WTC11 (cell line): Measurements from ENCODE around the gene SYMPK. TPM values are rescaled to one million over a fixed set of nuclear protein-coding genes. Genes with fewer than 3 reads are reported as not detected.
A peak's percentile ranks its signal among the peaks of the same experiment; 100 is the strongest.

Experiments used
- ATAC-seq: fragments of 200-7000 bp; cut with Tn5 transposase; 2 replicates; pipeline ENCODE4 v1.10.0; 2021; ENCODE audit warnings: mild to moderate bottlenecking, moderate library complexity
- CTCF ChIA-PET: fragments of 300-600 bp; sonication (Branson Sonifier 250); formaldehyde crosslinking; loops from one replicate; lab custom pipeline; 2021; ENCODE audit warnings: antibody characterized with exemption; lab: Charles Lee
- POLR2A ChIA-PET: fragments of 350-600 bp; sonication (Branson Sonifier 250); formaldehyde crosslinking; loops from one replicate; lab custom pipeline; 2021; ENCODE audit warnings: antibody characterized with exemption; lab: Charles Lee
- DNase-seq: peaks from one replicate; pipeline ENCODE4 v3.0.0; 2021; ENCODE audit warnings: low spot score
- H3K27ac Mint-ChIP-seq: 2 replicates; pipeline ENCODE4 v1.8.0; 2021; ENCODE audit warnings: mixed read lengths
- H3K27me3 Mint-ChIP-seq: 2 replicates; pipeline ENCODE4 v1.8.0; 2021; ENCODE audit warnings: low read depth, mild to moderate bottlenecking, moderate library complexity, mixed read lengths
- H3K36me3 Mint-ChIP-seq: 2 replicates; pipeline ENCODE4 v1.8.0; 2021; ENCODE audit warnings: mixed read lengths
- H3K4me1 Mint-ChIP-seq: 2 replicates; pipeline ENCODE4 v1.8.0; 2022; ENCODE audit warnings: mixed read lengths
- H3K4me3 Mint-ChIP-seq: 2 replicates; pipeline ENCODE4 v1.8.0; 2021; ENCODE audit warnings: mild to moderate bottlenecking, moderate library complexity, mixed read lengths
- H3K9me3 Mint-ChIP-seq: 2 replicates; pipeline ENCODE4 v1.8.0; 2021; ENCODE audit warnings: mixed read lengths
- AFF4 ChIP-seq: sonication (generic); formaldehyde crosslinking; IDR thresholded peaks from 2 replicates; pipeline ENCODE4 v1.8.1; 2023; ENCODE audit warnings: mild to moderate bottlenecking, missing genetic modification reagents, borderline replicate concordance
- ATF1 ChIP-seq: sonication (generic); formaldehyde crosslinking; IDR thresholded peaks from 2 replicates; pipeline ENCODE4 v1.8.1; 2023; ENCODE audit warnings: mild to moderate bottlenecking, moderate library complexity, missing genetic modification reagents
- ATF3 ChIP-seq: sonication (generic); formaldehyde crosslinking; conservative IDR thresholded peaks from 2 replicates; pipeline ENCODE4 v1.8.1; 2022; ENCODE audit warnings: mild to moderate bottlenecking, missing genetic modification reagents
- CTCF ChIP-seq: fragments of 200-600 bp; IDR thresholded peaks from 2 replicates; pipeline ENCODE4 v1.8.0; 2022; ENCODE audit warnings: antibody characterized with exemption
- E2F4 ChIP-seq: sonication (generic); formaldehyde crosslinking; IDR thresholded peaks from 2 replicates; pipeline ENCODE4 v1.8.1; 2022; ENCODE audit warnings: low read depth, mild to moderate bottlenecking, moderate library complexity, missing genetic modification reagents, borderline replicate concordance
- E2F5 ChIP-seq: sonication (generic); formaldehyde crosslinking; IDR thresholded peaks from 2 replicates; pipeline ENCODE4 v1.8.1; 2022; ENCODE audit warnings: mild to moderate bottlenecking, moderate library complexity, missing genetic modification reagents
- ELF4 ChIP-seq: sonication (generic); formaldehyde crosslinking; IDR thresholded peaks from 2 replicates; pipeline ENCODE4 v1.8.1; 2022; ENCODE audit warnings: low read depth, mild to moderate bottlenecking, moderate library complexity, missing genetic modification reagents
- ESRRA ChIP-seq: sonication (generic); formaldehyde crosslinking; IDR thresholded peaks from 2 replicates; pipeline ENCODE4 v1.8.1; 2022; ENCODE audit warnings: mild to moderate bottlenecking, missing genetic modification reagents, borderline replicate concordance
- ETV6 ChIP-seq: sonication (generic); formaldehyde crosslinking; IDR thresholded peaks from 2 replicates; pipeline ENCODE4 v1.8.1; 2022; ENCODE audit warnings: mild to moderate bottlenecking, missing genetic modification reagents
- FOXK1 ChIP-seq: sonication (generic); formaldehyde crosslinking; IDR thresholded peaks from 2 replicates; pipeline ENCODE4 v1.8.0; 2022; ENCODE audit warnings: mild to moderate bottlenecking, moderate library complexity, missing genetic modification reagents
- GRHL2 ChIP-seq: fragments of 250-450 bp; sonication (Bioruptor Pico); IDR thresholded peaks from 2 replicates; pipeline ENCODE4 v1.8.0; 2022; ENCODE audit warnings: mild to moderate bottlenecking, moderate library complexity; ENCODE audit not compliant: insufficient replicate concordance, severe bottlenecking
- IRF1 ChIP-seq: sonication (generic); formaldehyde crosslinking; IDR thresholded peaks from 2 replicates; pipeline ENCODE4 v1.8.0; 2023; ENCODE audit warnings: missing genetic modification reagents
- JUN ChIP-seq: sonication (generic); formaldehyde crosslinking; IDR thresholded peaks from 2 replicates; pipeline ENCODE4 v1.8.0; 2023; ENCODE audit warnings: mild to moderate bottlenecking, missing genetic modification reagents
- MAX ChIP-seq: sonication (generic); formaldehyde crosslinking; IDR thresholded peaks from 2 replicates; pipeline ENCODE4 v1.8.0; 2022; ENCODE audit warnings: mild to moderate bottlenecking, missing genetic modification reagents
- MLX ChIP-seq: sonication (generic); formaldehyde crosslinking; IDR thresholded peaks from 2 replicates; pipeline ENCODE4 v1.8.1; 2023; ENCODE audit warnings: mild to moderate bottlenecking, missing genetic modification reagents, moderate library complexity
- NR1H2 ChIP-seq: sonication (generic); formaldehyde crosslinking; IDR thresholded peaks from 2 replicates; pipeline ENCODE4 v1.9.0; 2021; ENCODE audit warnings: mild to moderate bottlenecking, moderate library complexity, missing genetic modification reagents
- TP53 ChIP-seq: sonication (generic); formaldehyde crosslinking; IDR thresholded peaks from 2 replicates; pipeline ENCODE4 v1.8.1; 2023; ENCODE audit warnings: mild to moderate bottlenecking, missing genetic modification reagents
- ZBTB21 ChIP-seq: sonication (generic); formaldehyde crosslinking; IDR thresholded peaks from 2 replicates; pipeline ENCODE4 v1.8.1; 2023; ENCODE audit warnings: mild to moderate bottlenecking, missing genetic modification reagents, borderline replicate concordance
- ZNF317 ChIP-seq: sonication (generic); formaldehyde crosslinking; IDR thresholded peaks from 2 replicates; pipeline ENCODE4 v1.8.1; 2023; ENCODE audit warnings: low read depth, mild to moderate bottlenecking, moderate library complexity, missing genetic modification reagents, borderline replicate concordance
- ZNF396 ChIP-seq: fragments of 250-450 bp; sonication (Bioruptor Pico); IDR thresholded peaks from 2 replicates; pipeline ENCODE4 v1.8.0; 2021; ENCODE audit warnings: mild to moderate bottlenecking, moderate library complexity, borderline replicate concordance
- total RNA-seq: library from RNA; stranded (reverse); gene quantifications from 3 replicates; pipeline ENCODE4 v1.2.3, GENCODE V29; 2021

Gene SYMPK
- total RNA-seq, 1 experiment from 2014 or later, result 106 TPM

GRCh38 chr19:45825917-45826893, 36.7 kb downstream of the SYMPK start:
- Mint-ChIP-seq H3K27me3 (no peaks in the 10 kb centered on the region), H3K4me1 (peaks cover 2% of the 10 kb centered on the region; the same call in 1 of the 2 replicates), H3K9me3 (no peaks in the 10 kb centered on the region), H3K27ac (peak overlapping the region; percentile 45; the same call in 1 of the 2 replicates), H3K4me3 (no peak overlapping the region), H3K36me3 (peaks cover 71% of the 10 kb centered on the region)
- ATAC-seq, result no peak
- ChIA-PET CTCF (interaction anchor here (0.6 to 5.2 kb wide), 3 partner anchors 10 to 971 kb away, joined by 3 to 45 read pairs (median 4); partner anchors contain the start of gene RSPH6A), POLR2A (no interaction called here)
- no peak for TF ChIP-seq E2F5 (CRISPR knock-in tag)
- no peak for TF ChIP-seq IRF1 (CRISPR knock-in tag)
- no peak for TF ChIP-seq FOXK1
- no peak for TF ChIP-seq GRHL2 (CRISPR knock-in tag)
- no peak for TF ChIP-seq ELF4
- no peak for TF ChIP-seq ZNF396 (CRISPR knock-in tag)
- TF ChIP-seq ATF3, result no peak
- TF ChIP-seq TP53 (CRISPR knock-in tag), result no peak
- no peak for TF ChIP-seq MLX
- no peak for TF ChIP-seq MAX
- TF ChIP-seq AFF4 (CRISPR knock-in tag), result no peak
- TF ChIP-seq ZNF317 (CRISPR knock-in tag), result no peak
- no peak for TF ChIP-seq ZBTB21 (CRISPR knock-in tag)
- no peak for TF ChIP-seq ETV6 (CRISPR knock-in tag)
- TF ChIP-seq ATF1 (CRISPR knock-in tag), result no peak
- no peak for TF ChIP-seq ESRRA (CRISPR knock-in tag)
- no peak for TF ChIP-seq NR1H2 (CRISPR knock-in tag)
- no peak for DNase-seq

GRCh38 chr19:45825263-45825605, 37.7 kb downstream of the SYMPK start:
- DNase-seq (no peak), ATAC-seq (no peak)
- no peaks in the 10 kb centered on the region for H3K9me3 Mint-ChIP-seq
- H3K27ac Mint-ChIP-seq, result no peak overlapping the region
- peaks cover 67% of the 10 kb centered on the region for H3K36me3 Mint-ChIP-seq
- CTCF ChIA-PET, result interaction anchor here (0.8 to 5.2 kb wide), 2 partner anchors 9 to 26 kb away, joined by 3 to 45 read pairs; partner anchors contain the start of gene RSPH6A
- H3K27me3 Mint-ChIP-seq, result no peaks in the 10 kb centered on the region
- POLR2A ChIA-PET, result no interaction called here
- H3K4me3 Mint-ChIP-seq, result no peak overlapping the region
- peaks cover 3% of the 10 kb centered on the region; the same call in 1 of the 2 replicates for H3K4me1 Mint-ChIP-seq
- no peak for TF ChIP-seq TP53 (CRISPR knock-in tag)
- TF ChIP-seq E2F4 (CRISPR knock-in tag), result no peak
- TF ChIP-seq JUN (CRISPR knock-in tag), result no peak
- no peak for TF ChIP-seq CTCF
- no peak for TF ChIP-seq FOXK1
- no peak for TF ChIP-seq ESRRA (CRISPR knock-in tag)
